Muscle of back (tissue), 11 donors: ENCODE measurements around the gene TSPEAR. TPM values are rescaled to one million over a fixed set of nuclear protein-coding genes. Genes with fewer than 3 reads are reported as not detected.
"Not testable (repeated sequence)": the region's sequence is repeated elsewhere in the genome, so short reads cannot be mapped to it uniquely, and the experiment has no call there.

ENCODE experiments used
- DNase-seq, 3 donors: peaks; one replicate each; pipeline versions ENCODE4 v3.0.0 to v3.0.0-alpha.2; 2013
- polyA plus RNA-seq, 10 donors: library from polyadenylated mRNA; unstranded; fragments of 120-200 nt; gene quantifications; one replicate each; pipeline ENCODE4 v1.2.1, GENCODE V29; 2013; ENCODE audit not compliant: insufficient read length in 10 of 10

The TSPEAR gene
- polyA plus RNA-seq, 10 donors = 0.10 to 3.2 (median 0.22) TPM; not detected in 1

- DNase-seq = not testable (repeated sequence)
Observed at GRCh38 chr21:44590897-44591800, 120.2 kb downstream of the TSPEAR start.

- DNase-seq = no peak
Observed at GRCh38 chr21:44590311-44590721, 121.1 kb downstream of the TSPEAR start.

GRCh38 chr21:44589586-44590305, 121.6 kb downstream of the TSPEAR start:
- no peak for DNase-seq

- no peak for DNase-seq
Observed at GRCh38 chr21:44589094-44589493, 122.3 kb downstream of the TSPEAR start.

GRCh38 chr21:44585892-44586291, 125.5 kb downstream of the TSPEAR start:
- DNase-seq = no peak

- no peak for DNase-seq
Observed at GRCh38 chr21:44583800-44584147, 127.6 kb downstream of the TSPEAR start.

- DNase-seq = peak in 2 of 3 donors; percentile 16 to 50
Observed at GRCh38 chr21:44583089-44583799, 128.1 kb downstream of the TSPEAR start.

GRCh38 chr21:44582055-44582454, 129.3 kb downstream of the TSPEAR start:
- no peak for DNase-seq

GRCh38 chr21:44581158-44581557, 130.2 kb downstream of the TSPEAR start:
- DNase-seq = no peak

GRCh38 chr21:44580231-44580821, 131.0 kb downstream of the TSPEAR start, which contains the start of gene KRTAP10-5:
Gene KRTAP10-5, minus strand, starts transcription at chr21:44580604. Its CDS starts 26 bp downstream, at chr21:44580578.
- not testable (repeated sequence) for DNase-seq

- DNase-seq = no peak
Observed at GRCh38 chr21:44579833-44580144, 131.6 kb downstream of the TSPEAR start.

- no peak for DNase-seq
Observed at GRCh38 chr21:44579056-44579832, 132.1 kb downstream of the TSPEAR start.

- no peak for DNase-seq
Observed at GRCh38 chr21:44578371-44579055, 132.9 kb downstream of the TSPEAR start.

- DNase-seq = no peak
Observed at GRCh38 chr21:44576025-44576420, 135.3 kb downstream of the TSPEAR start.

- DNase-seq = no peak
Observed at GRCh38 chr21:44575307-44576024, 135.9 kb downstream of the TSPEAR start.

GRCh38 chr21:44574457-44575306, 136.7 kb downstream of the TSPEAR start:
- DNase-seq = no peak

- not testable (repeated sequence) for DNase-seq
Observed at GRCh38 chr21:44573630-44574456, 137.5 kb downstream of the TSPEAR start, which contains the start of gene KRTAP10-4. Gene KRTAP10-4, plus strand, starts transcription at chr21:44573729. Its CDS starts 30 bp downstream, at chr21:44573759.
